HG02981 (cell line): ENCODE data around the gene SLC4A2.
"Not testable (repeated sequence)": the region's sequence is repeated elsewhere in the genome, so short reads cannot be mapped to it uniquely, and the experiment has no call there.

Source experiments
- ATAC-seq: cut with Tn5 transposase; IDR thresholded peaks from one replicate; pipeline ENCODE4 v1.9.1; 2021; ENCODE audit warnings: mild to moderate bottlenecking, moderate library complexity; ENCODE audit not compliant: unreplicated experiment

The SLC4A2 gene

GRCh38 chr7:151059367-151060112 lies at the start of gene SLC4A2:
Gene SLC4A2, plus strand, starts transcription at chr7:151059589. Its CDS starts 2,399 bp downstream, at chr7:151061988.
- peak; percentile 26 for ATAC-seq

GRCh38 chr7:151010037-151010306 lies 49.4 kb upstream of the SLC4A2 start:
- ATAC-seq: no peak

DNA sequence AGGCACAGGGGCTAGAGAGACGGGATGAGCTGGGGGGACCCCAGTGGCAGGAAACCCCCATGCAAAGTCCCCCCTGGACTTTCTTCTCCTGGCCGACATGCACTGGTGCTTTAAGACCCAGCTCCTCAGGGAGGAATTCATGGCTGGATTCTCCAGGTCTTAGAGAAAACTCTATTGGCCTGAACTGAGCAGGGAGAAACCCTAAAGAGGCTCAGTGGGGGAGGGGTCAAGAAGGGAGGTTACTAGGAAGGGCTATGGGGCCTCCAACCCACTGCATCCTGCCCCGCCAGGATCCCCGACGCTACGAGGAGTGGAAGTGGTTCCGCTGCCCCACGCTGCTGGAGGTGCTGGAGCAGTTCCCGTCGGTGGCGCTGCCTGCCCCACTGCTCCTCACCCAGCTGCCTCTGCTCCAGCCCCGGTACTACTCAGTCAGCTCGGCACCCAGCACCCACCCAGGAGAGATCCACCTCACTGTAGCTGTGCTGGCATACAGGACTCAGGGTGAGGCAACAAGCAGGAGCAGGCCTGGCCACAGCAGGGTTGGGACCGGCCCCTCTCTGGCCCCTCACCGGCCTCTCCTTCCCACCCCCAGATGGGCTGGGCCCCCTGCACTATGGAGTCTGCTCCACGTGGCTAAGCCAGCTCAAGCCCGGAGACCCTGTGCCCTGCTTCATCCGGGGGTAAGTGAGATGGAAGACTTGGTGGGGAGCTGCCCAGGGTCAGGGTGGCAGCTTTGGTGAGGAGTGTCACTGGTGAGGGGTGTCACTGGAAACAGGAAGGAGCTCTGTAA lies 48.9 kb upstream of the SLC4A2 start:
- no peak for ATAC-seq

DNA sequence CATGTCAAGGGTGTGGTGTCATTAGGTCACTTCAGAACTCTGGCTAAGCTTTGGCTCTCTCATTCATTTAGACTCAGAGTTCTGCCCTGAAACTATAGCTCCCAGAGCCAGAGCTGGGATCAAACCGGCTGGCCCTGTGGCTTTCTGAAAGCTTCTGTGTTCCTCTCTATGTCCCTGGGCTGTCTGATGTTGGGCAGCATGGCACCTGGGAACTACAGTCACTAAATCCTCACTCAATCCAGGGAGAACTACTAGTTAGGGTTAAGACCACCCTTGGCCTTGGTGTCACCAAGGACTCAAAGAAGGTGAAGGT lies 48.3 kb upstream of the SLC4A2 start:
- ATAC-seq: no peak

- not testable (repeated sequence) for ATAC-seq
These were observed 47.8 kb upstream of the SLC4A2 start for GRCh38 chr7:151011616-151012015.

- no peak for ATAC-seq
These were observed 47.2 kb upstream of the SLC4A2 start for GRCh38 chr7:151012031-151012692.

- ATAC-seq: no peak
These were observed 46.5 kb upstream of the SLC4A2 start for GRCh38 chr7:151012911-151013347.

- ATAC-seq: no peak
These were observed 46.0 kb upstream of the SLC4A2 start for GRCh38 chr7:151013356-151013732.

DNA sequence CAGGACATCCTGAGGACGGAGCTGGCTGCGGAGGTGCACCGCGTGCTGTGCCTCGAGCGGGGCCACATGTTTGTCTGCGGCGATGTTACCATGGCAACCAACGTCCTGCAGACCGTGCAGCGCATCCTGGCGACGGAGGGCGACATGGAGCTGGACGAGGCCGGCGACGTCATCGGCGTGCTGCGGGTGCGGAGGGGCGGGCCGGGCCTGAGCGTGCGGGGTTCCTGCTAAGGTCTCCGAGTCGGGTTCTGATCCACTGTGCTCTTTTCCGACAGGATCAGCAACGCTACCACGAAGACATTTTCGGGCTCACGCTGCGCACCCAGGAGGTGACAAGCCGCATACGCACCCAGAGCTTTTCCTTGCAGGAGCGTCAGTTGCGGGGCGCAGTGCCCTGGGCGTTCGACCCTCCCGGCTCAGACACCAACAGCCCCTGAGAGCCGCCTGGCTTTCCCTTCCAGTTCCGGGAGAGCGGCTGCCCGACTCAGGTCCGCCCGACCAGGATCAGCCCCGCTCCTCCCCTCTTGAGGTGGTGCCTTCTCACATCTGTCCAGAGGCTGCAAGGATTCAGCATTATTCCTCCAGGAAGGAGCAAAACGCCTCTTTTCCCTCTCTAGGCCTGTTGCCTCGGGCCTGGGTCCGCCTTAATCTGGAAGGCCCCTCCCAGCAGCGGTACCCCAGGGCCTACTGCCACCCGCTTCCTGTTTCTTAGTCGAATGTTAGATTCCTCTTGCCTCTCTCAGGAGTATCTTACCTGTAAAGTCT lies 45.5 kb upstream of the SLC4A2 start:
- ATAC-seq: no peak

DNA sequence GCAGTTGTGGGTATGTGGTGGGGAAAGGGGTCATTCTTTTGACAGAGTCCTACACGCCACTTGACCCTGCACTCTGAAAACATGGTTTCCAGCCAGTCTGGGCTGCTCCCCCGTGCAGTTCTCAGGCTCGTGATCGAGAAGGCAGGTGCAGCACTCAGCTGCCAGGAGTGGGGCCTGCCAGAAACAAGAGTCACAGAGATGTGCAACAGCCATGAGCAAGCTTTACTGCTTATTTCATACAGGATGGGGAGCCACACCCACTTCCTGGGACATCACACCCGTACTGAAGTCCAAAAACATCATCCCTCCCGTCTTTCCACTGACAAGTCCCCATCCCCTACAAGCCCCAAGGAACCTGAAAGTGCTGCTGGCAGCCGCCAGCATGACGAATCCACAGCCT lies 44.4 kb upstream of the SLC4A2 start:
- no peak for ATAC-seq

DNA sequence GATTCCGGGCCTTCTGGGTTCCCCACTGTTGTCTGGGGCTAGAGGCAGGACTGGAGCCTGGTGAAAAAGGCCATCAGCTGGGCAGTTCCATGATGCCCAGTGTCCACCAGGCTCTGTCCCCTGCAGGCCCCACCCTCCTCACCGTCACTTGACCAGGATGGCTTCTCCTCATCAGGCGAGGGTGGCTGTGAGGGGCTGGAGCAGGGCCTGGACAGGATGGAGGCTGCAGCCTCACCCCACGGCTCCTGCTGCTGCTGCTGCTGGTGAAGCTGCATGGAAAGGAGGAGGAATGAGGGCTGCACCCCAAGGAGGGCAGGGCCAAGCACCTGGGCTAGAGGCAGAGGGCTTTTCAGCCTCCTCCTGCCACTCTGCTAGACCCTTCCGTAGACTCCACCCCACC lies 43.4 kb upstream of the SLC4A2 start:
- ATAC-seq: no peak

DNA sequence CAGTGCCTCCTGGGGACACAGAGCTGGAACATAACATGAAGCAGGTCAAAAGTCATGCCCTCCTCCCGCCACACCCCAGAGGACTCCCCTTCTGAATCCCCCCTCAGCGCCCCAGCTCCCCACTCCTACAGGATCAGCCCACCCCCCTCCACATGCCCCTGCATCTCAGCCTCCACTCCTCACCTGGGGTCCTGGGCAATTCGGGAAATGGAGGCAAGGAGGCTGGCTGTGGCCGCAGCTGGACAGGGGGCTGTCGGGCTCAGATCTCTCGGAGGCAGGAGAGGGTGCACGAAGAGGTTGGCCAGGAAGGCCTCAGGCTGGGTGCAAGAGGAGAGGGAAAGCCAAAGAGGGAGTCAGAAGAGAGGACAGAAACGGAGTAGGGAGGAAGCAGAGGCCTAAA lies 42.9 kb upstream of the SLC4A2 start:
- no peak for ATAC-seq

DNA sequence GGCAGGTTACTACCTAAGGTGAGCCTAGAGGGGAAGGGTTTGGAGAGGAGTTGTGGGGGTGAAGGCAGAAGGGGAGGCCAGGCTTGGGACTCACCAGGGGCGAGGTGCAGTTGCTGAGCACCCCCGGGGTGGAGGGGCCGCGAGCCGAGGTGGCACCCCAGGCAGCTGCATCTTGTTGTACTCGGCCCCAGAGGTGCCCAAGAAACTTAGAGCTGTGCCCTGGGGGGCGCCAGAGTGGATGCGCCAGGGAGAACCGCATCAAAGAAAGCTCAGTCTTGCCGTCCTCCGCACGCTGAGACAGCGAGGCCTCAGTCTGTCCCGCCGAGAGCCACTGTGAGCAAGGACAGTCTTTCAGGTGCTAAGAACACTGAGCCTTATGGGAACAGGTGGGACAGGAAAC lies 42.4 kb upstream of the SLC4A2 start:
- no peak for ATAC-seq

DNA sequence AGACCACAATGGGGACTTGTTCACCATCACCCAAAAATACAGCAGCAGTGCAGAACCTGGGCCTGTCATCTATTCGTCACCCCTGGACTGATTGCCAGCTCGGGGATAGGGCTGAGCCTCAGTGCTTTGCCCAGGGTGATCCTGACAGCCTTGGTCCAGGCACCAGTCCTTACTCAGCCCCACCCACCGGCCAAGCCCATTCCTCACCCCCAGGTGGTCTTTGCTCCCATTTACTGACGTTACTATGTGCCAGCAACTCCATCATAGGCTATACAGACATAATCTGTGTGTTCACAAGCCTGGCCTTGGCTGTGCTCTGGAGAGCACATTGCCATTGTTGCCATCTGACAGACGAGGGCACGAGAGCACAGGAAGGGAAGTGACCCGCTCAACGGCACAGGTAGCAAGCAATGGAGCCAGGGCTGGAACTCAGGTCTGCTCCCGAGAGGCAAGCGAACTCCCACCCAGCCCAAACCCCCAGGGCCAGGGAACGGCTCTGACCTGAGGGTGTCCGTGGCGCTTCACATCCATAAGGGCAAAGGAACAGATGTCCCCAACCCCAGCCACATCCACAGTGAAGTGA lies 41.9 kb upstream of the SLC4A2 start:
- ATAC-seq: no peak

DNA sequence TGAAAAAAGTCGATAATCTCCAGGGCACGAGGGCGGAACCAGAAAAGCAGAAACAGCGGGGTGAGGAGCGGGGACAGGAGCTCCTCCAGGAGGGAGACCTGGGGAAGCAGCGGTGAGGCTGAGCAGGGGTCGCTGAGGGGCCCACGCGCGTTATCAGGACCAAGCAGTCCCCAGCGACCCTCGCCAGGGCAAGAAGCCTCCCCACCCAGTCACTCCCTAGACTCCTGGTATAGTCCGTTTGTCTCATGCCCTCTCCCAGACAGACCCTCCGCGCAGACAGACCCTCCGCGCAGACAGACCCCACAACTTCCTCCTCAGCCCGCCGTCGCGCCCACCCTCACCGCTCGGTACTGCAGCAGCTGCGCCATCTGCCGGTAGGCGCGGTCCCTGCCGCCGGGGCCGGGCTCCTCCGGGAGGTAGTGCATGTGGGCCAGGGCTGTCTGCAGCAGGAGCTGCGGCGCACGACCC lies 41.4 kb upstream of the SLC4A2 start:
- peak; percentile 62 for ATAC-seq

DNA sequence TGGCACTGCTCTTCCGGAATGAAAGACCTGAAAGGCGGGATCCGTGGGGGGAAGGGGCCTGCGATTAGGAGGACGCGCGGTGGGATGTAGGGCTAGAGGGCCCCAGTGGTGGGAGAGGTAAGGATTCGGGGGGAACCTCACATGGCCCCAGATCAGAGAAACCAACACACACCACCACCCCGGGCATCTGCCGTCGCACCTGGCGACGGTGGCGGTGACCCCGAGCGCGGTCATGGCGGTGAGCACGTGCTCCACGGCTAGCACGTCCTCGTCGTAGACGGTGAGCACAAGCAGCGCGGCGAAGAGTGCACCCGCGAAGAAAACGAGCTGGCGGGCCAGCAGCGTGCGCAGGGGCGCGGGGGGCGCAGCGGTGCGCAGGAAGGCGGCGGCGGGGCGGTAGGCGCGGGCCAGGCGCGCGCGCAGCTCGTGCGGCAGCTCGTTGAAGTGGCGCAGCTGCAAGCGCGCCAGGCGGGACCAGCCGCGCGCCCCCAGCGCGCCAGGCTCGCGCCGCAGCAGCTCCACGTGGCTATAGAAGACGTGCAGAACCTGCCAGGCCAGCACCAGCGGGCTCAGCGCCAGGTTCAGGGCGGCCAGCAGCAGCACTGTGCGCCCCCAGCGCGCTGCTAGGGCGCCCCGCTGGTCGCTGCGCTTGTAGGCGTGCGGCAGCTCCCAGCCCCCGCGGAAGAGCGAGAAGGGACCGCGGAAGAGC lies 40.8 kb upstream of the SLC4A2 start:
- ATAC-seq: no peak

DNA sequence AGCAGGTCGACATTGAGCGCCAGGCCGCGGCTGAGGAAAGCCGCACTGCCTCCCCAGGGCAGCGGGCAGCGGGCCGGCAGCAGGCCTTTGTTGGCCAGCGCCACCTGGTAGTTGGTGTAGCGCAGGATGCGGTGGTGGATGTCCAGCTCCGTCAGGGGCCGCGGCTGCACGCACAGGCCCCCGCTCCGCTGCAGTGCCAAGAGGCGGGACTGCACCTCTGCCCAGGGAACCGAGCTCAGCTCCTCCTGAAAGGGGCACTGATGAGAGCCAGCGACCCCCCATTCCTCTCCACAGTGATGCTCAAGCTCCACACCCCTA lies 40.3 kb upstream of the SLC4A2 start:
- no peak for ATAC-seq

GRCh38 chr7:151020231-151020630 lies 39.2 kb upstream of the SLC4A2 start:
- ATAC-seq: no peak

GRCh38 chr7:151023232-151023631 lies 36.2 kb upstream of the SLC4A2 start:
- ATAC-seq: no peak

- ATAC-seq: no peak
These were observed 34.8 kb upstream of the SLC4A2 start, which contains the start of gene ATG9B for GRCh38 chr7:151024435-151025056. Gene ATG9B, minus strand, starts transcription at chr7:151024494. Its CDS starts 71 bp downstream, at chr7:151024423.
